SU-DHL-6 (cell line): ENCODE measurements around the gene TNIK.

Experiments
- H2AFZ ChIP-seq: fragments of 200-600 bp; sonication (generic); 2 replicates; pipeline ENCODE4 v1.6.1; 2014; ENCODE audit warnings: low read depth, mild to moderate bottlenecking, moderate library complexity, mixed read lengths, antibody characterized with exemption, low read length; ENCODE audit not compliant: severe bottlenecking
- H3F3A ChIP-seq: fragments of 200-600 bp; shearing (Covaris generic); 2 replicates; pipeline ENCODE4 v1.6.0; 2016; ENCODE audit warnings: antibody characterized with exemption, mild to moderate bottlenecking; ENCODE audit not compliant: insufficient read depth
- H3K27ac ChIP-seq: fragments of 200-600 bp; sonication (generic); 2 replicates; pipeline ENCODE4 v1.5.1; 2016; ENCODE audit warnings: low read depth, mild to moderate bottlenecking, low read length, moderate library complexity, mixed read lengths
- H3K27me3 ChIP-seq: fragments of 200-600 bp; sonication (generic), shearing (Covaris generic); 2 replicates; pipeline ENCODE4 v1.6.0; 2014; ENCODE audit warnings: mild to moderate bottlenecking, low read length
- H3K36me3 ChIP-seq: fragments of 200-600 bp; sonication (generic); 2 replicates; pipeline ENCODE4 v1.6.1; 2014; ENCODE audit warnings: mild to moderate bottlenecking, low read length, mixed read lengths
- H3K4me2 ChIP-seq: fragments of 300-600, 200-600 bp; shearing (Covaris generic), sonication (generic); 2 replicates; pipeline ENCODE4 v1.6.0; 2014; ENCODE audit warnings: low read length, low read depth, mild to moderate bottlenecking; ENCODE audit not compliant: poor library complexity, severe bottlenecking
- H3K4me3 ChIP-seq: fragments of 200-600 bp; sonication (generic); 2 replicates; pipeline ENCODE4 v1.5.1; 2014; ENCODE audit warnings: antibody characterized with exemption, low read length, mild to moderate bottlenecking, mixed read lengths; ENCODE audit not compliant: insufficient read depth, poor library complexity, severe bottlenecking
- H3K79me2 ChIP-seq: fragments of 200-600 bp; sonication (generic); 2 replicates; pipeline ENCODE4 v1.6.1; 2014; ENCODE audit warnings: mild to moderate bottlenecking, low read length, moderate library complexity; ENCODE audit not compliant: insufficient read depth
- H3K9ac ChIP-seq: fragments of 200-600 bp; sonication (generic); 2 replicates; pipeline ENCODE4 v1.7.0; 2014; ENCODE audit warnings: mild to moderate bottlenecking, low read length
- H3K9me2 ChIP-seq: fragments of 200-600 bp; sonication (generic); replicated peaks from 2 replicates; pipeline ENCODE4 v1.6.1; 2014; ENCODE audit warnings: low read length; ENCODE audit not compliant: insufficient read depth
- H3K9me3 ChIP-seq: fragments of 200-600 bp; sonication (generic); 2 replicates; pipeline ENCODE4 v1.6.1; 2014; ENCODE audit warnings: low read length, mixed read lengths; ENCODE audit not compliant: insufficient read depth
- H4K20me1 ChIP-seq: fragments of 200-600 bp; sonication (generic); 2 replicates; pipeline ENCODE4 v1.6.1; 2014; ENCODE audit warnings: low read depth, mild to moderate bottlenecking, antibody characterized with exemption, low read length, moderate library complexity, mixed read lengths
- CTCF ChIP-seq: fragments of 200-600 bp; sonication (generic); IDR thresholded peaks from one replicate; pipeline ENCODE4 v1.5.1; 2017; ENCODE audit warnings: antibody characterized with exemption, mild to moderate bottlenecking, low read length, moderate library complexity; ENCODE audit not compliant: insufficient read depth, poor library complexity, severe bottlenecking
- EZH2phosphoT487 ChIP-seq: fragments of 200-600 bp; sonication (generic), shearing (Covaris generic); conservative IDR thresholded peaks from 2 replicates; pipeline ENCODE4 v1.6.1; 2018; ENCODE audit warnings: mild to moderate bottlenecking, antibody characterized with exemption, low read length, moderate library complexity, mixed read lengths

TNIK gene

DNA sequence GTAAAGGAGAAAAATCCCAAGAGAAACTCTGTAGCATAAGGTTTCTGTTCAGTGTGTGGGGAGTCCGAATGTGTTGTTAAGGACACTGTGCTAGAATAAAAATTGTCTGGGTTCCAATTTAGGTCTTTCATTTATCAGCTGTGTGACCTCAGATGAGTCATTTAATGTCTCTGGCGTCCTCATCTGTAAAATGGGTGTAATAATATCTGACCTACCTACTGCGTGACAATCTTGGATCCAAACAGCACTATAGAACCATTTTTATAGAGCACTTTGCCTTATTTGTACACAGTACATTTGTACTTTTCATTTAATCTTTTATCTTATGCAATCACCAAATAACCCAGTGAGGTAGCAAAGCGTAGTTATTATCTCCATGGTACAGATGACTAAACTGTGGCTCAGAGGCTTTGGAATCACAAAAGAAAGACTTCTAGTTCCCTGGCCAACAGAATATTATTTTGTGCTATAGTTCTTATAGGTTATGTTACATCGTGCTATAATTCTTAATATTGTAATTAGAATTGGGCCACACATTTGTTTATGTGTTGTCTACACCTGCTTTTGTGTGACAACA lies 46.6 kb upstream of the TNIK start:
- H3K27ac ChIP-seq, result no peak overlapping the region
- no peaks in the 10 kb centered on the region for H3K79me2 ChIP-seq
- no peaks in the 10 kb centered on the region for H3F3A ChIP-seq
- H3K4me3 ChIP-seq, result no peak overlapping the region
- no peaks in the 10 kb centered on the region for H3K9me2 ChIP-seq
- no peak overlapping the region for H2AFZ ChIP-seq
- H3K4me2 ChIP-seq, result no peak overlapping the region
- TF ChIP-seq EZH2phosphoT487, result no peak
- TF ChIP-seq CTCF, result no peak
- H4K20me1 ChIP-seq, result no peaks in the 10 kb centered on the region
- no peaks in the 10 kb centered on the region for H3K27me3 ChIP-seq
- no peak overlapping the region for H3K9ac ChIP-seq
- H3K9me3 ChIP-seq, result no peaks in the 10 kb centered on the region
- H3K36me3 ChIP-seq, result no peaks in the 10 kb centered on the region

DNA sequence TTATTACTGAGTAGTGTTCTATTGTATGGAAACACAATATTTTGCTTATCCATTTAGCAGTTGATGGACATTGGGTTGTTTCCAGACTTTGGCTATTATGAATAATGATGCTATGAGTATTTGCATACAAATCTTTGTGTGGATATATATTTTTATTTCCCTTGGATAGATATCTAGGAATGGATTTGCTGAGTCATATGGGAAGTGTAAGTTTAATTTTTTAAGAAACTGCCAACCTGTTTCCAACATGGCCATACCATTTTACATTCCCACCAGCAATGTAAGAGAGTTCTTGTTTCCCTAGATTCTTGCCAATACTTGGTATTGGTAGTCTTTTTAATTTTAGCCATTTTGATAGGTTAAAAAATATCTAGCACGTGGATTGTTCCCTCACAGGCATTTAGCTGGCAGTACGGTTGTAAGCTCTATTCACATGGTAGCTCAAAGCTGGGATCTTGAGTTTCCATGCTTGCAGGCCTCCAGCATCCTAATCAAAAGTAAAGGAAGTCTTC lies 45.7 kb upstream of the TNIK start:
- Histone ChIP-seq H3K4me3 (no peak overlapping the region), H3K9me3 (no peaks in the 10 kb centered on the region), H3F3A (no peaks in the 10 kb centered on the region), H3K79me2 (no peaks in the 10 kb centered on the region), H3K4me2 (no peak overlapping the region), H2AFZ (no peak overlapping the region), H3K9ac (no peak overlapping the region), H3K36me3 (no peaks in the 10 kb centered on the region), H3K9me2 (no peaks in the 10 kb centered on the region), H3K27ac (no peak overlapping the region), H4K20me1 (no peaks in the 10 kb centered on the region), H3K27me3 (no peaks in the 10 kb centered on the region)
- no peak for TF ChIP-seq EZH2phosphoT487
- TF ChIP-seq CTCF, result no peak

GRCh38 chr3:171504376-171504775 lies 44.2 kb upstream of the TNIK start:
- Histone ChIP-seq H4K20me1 (no peaks in the 10 kb centered on the region), H3K9me2 (no peaks in the 10 kb centered on the region), H3K4me3 (no peak overlapping the region), H3F3A (no peaks in the 10 kb centered on the region), H3K9me3 (no peaks in the 10 kb centered on the region), H3K79me2 (no peaks in the 10 kb centered on the region), H3K36me3 (no peaks in the 10 kb centered on the region), H3K9ac (no peak overlapping the region), H3K27me3 (no peaks in the 10 kb centered on the region), H3K27ac (no peak overlapping the region), H2AFZ (no peak overlapping the region), H3K4me2 (no peak overlapping the region)
- TF ChIP-seq EZH2phosphoT487, result no peak
- no peak for TF ChIP-seq CTCF
